Hepatocyte (in vitro differentiated cells): ENCODE results near the gene FAM83D.

Source experiments
- EZH2 ChIP-seq: fragments of 200-600 bp; sonication (generic); IDR thresholded peaks from 2 replicates; pipeline ENCODE4 v1.6.1; 2016; ENCODE audit warnings: antibody characterized with exemption, mild to moderate bottlenecking, borderline replicate concordance
- EZH2phosphoT487 ChIP-seq: fragments of 200-600 bp; sonication (generic); IDR thresholded peaks from one replicate; pipeline ENCODE4 v1.6.1; 2018; ENCODE audit warnings: antibody characterized with exemption, mild to moderate bottlenecking, low read depth, moderate library complexity; ENCODE audit not compliant: unreplicated experiment, severe bottlenecking
- TF ChIP-seq, protein P1 (sequence below): fragments of 200-600 bp; sonication (generic); IDR thresholded peaks from 2 replicates; pipeline ENCODE4 v1.5.1; 2016; ENCODE audit warnings: antibody characterized with exemption, mild to moderate bottlenecking; ENCODE audit not compliant: poor library complexity

DNA sequence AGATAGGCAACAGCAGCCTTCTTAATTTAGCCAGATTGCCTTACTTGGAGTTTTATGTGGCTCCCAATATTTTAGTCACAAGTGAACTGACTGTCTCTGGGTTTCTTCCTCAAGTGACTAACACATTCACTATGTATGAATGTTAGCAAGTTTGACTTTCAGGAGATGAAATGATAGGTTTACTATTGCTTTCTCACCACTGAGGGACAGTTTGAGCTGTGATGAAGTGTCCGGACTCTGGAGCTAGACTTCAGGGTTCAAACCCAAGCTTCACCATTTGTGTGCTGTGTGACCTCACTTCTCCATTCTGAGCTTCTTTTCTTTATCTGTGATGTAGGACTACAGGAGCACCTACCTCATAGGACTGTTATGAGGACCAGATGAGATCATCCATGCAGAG is 44.1 kb downstream of the FAM83D start:
- TF ChIP-seq, protein P1, sequence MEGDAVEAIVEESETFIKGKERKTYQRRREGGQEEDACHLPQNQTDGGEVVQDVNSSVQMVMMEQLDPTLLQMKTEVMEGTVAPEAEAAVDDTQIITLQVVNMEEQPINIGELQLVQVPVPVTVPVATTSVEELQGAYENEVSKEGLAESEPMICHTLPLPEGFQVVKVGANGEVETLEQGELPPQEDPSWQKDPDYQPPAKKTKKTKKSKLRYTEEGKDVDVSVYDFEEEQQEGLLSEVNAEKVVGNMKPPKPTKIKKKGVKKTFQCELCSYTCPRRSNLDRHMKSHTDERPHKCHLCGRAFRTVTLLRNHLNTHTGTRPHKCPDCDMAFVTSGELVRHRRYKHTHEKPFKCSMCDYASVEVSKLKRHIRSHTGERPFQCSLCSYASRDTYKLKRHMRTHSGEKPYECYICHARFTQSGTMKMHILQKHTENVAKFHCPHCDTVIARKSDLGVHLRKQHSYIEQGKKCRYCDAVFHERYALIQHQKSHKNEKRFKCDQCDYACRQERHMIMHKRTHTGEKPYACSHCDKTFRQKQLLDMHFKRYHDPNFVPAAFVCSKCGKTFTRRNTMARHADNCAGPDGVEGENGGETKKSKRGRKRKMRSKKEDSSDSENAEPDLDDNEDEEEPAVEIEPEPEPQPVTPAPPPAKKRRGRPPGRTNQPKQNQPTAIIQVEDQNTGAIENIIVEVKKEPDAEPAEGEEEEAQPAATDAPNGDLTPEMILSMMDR = no peak
- TF ChIP-seq EZH2 = no peak
- no peak for TF ChIP-seq EZH2phosphoT487
